ENCODE results near the gene RBMS3. TPM values are rescaled to one million over a fixed set of nuclear protein-coding genes. Genes with fewer than 3 reads are reported as not detected.

The RBMS3 gene
- total RNA-seq, 2 donors from 2014 or later: 2.8 to 9.6 TPM

- no peak overlapping the region for H3K4me3 ChIP-seq
- no peaks in the 10 kb centered on the region for H3K4me1 ChIP-seq
- H3K36me3 ChIP-seq: no peaks in the 10 kb centered on the region
- no peak overlapping the region for H3K9ac ChIP-seq (ENCODE audit: low read depth in 2 of 2, low read length in 2 of 2)
- no peak for TF ChIP-seq CTCF (IDR thresholded peaks at IDR 0.05)
- no peak for DNase-seq
- H3K27ac ChIP-seq: no peak overlapping the region
- no peaks in the 10 kb centered on the region for H3K27me3 ChIP-seq
- H3K9me3 ChIP-seq: no peaks in the 10 kb centered on the region
- intact Hi-C loops (cut with DNase I): no loop called here
Observed at GRCh38 chr3:29619676-29620075, 338.8 kb downstream of the RBMS3 start.

- H3K9me3 ChIP-seq: no peaks in the 10 kb centered on the region
- no peak overlapping the region for H3K9ac ChIP-seq (ENCODE audit: low read depth in 2 of 2, low read length in 2 of 2)
- no peak overlapping the region for H3K27ac ChIP-seq
- no peak for DNase-seq
- H3K27me3 ChIP-seq: no peaks in the 10 kb centered on the region
- TF ChIP-seq CTCF (IDR thresholded peaks at IDR 0.05): no peak
- no peaks in the 10 kb centered on the region for H3K36me3 ChIP-seq
- intact Hi-C loops (cut with DNase I): no loop called here
- no peak overlapping the region for H3K4me3 ChIP-seq
- no peaks in the 10 kb centered on the region for H3K4me1 ChIP-seq
Observed at GRCh38 chr3:29627136-29628117, 346.6 kb downstream of the RBMS3 start.

GRCh38 chr3:29628795-29629194, 347.9 kb downstream of the RBMS3 start:
- no peak overlapping the region for H3K9ac ChIP-seq (ENCODE audit: low read depth in 2 of 2, low read length in 2 of 2)

GRCh38 chr3:29635888-29636287, 355.0 kb downstream of the RBMS3 start:
- no peaks in the 10 kb centered on the region for H3K27me3 ChIP-seq
- H3K4me1 ChIP-seq: no peaks in the 10 kb centered on the region
- no peak overlapping the region for H3K27ac ChIP-seq
- no peaks in the 10 kb centered on the region for H3K9me3 ChIP-seq
- no peak overlapping the region for H3K4me3 ChIP-seq
- no peak for DNase-seq
- intact Hi-C loops (cut with DNase I): no loop called here
- H3K36me3 ChIP-seq: no peaks in the 10 kb centered on the region
- no peak overlapping the region for H3K9ac ChIP-seq (ENCODE audit: low read depth in 2 of 2, low read length in 2 of 2)
- no peak for TF ChIP-seq CTCF (IDR thresholded peaks at IDR 0.05)

More at GRCh38 chr3:29628795-29629194, 347.9 kb downstream of the RBMS3 start:
- H3K27me3 ChIP-seq: no peaks in the 10 kb centered on the region
- intact Hi-C loops (cut with DNase I): no loop called here
- DNase-seq: no peak
- H3K27ac ChIP-seq: no peak overlapping the region
- no peak for TF ChIP-seq CTCF (IDR thresholded peaks at IDR 0.05)
- no peaks in the 10 kb centered on the region for H3K36me3 ChIP-seq
- H3K4me3 ChIP-seq: no peak overlapping the region
- no peaks in the 10 kb centered on the region for H3K4me1 ChIP-seq
- no peaks in the 10 kb centered on the region for H3K9me3 ChIP-seq

- H3K4me1 ChIP-seq: no peaks in the 10 kb centered on the region
- no peaks in the 10 kb centered on the region for H3K36me3 ChIP-seq
- no peaks in the 10 kb centered on the region for H3K27me3 ChIP-seq
- no peaks in the 10 kb centered on the region for H3K9me3 ChIP-seq
- H3K27ac ChIP-seq: no peak overlapping the region
- H3K4me3 ChIP-seq: no peak overlapping the region
- TF ChIP-seq CTCF (IDR thresholded peaks at IDR 0.05): no peak
- intact Hi-C loops (cut with DNase I): no loop called here
- no peak overlapping the region for H3K9ac ChIP-seq (ENCODE audit: low read depth in 2 of 2, low read length in 2 of 2)
- DNase-seq: no peak
Observed at GRCh38 chr3:29637068-29637467, 356.2 kb downstream of the RBMS3 start.

All from colonic mucosa (tissue), 4 donors.